NT2/D1 (cell line): ENCODE measurements around the gene RHBDD1.

Experiments
- SUZ12 ChIP-seq: IDR thresholded peaks from 2 replicates; pipeline ENCODE4 v1.6.1; 2011; ENCODE audit not compliant: insufficient read length, insufficient read depth; ENCODE audit errors: extremely low read depth
- YY1 ChIP-seq: IDR thresholded peaks from 2 replicates; pipeline ENCODE4 v1.6.1; 2011; ENCODE audit not compliant: insufficient read length, insufficient read depth

- TF ChIP-seq YY1 (no peak), SUZ12 (no peak)
These were observed 186.8 kb downstream of the RHBDD1 start for GRCh38 chr2:227022608-227023007.
